SKM-1 treated with dmso at 0.1 percent for 144 hours (cell line): ENCODE results near the gene KCND1.
A peak's percentile ranks its signal among the peaks of the same experiment; 100 is the strongest.

Experiments
- DNase-seq: peaks from one replicate; lab custom pipeline; 2025; ENCODE audit not compliant: unreplicated experiment; lab: John Stamatoyannopoulos, UW

The KCND1 gene

DNA sequence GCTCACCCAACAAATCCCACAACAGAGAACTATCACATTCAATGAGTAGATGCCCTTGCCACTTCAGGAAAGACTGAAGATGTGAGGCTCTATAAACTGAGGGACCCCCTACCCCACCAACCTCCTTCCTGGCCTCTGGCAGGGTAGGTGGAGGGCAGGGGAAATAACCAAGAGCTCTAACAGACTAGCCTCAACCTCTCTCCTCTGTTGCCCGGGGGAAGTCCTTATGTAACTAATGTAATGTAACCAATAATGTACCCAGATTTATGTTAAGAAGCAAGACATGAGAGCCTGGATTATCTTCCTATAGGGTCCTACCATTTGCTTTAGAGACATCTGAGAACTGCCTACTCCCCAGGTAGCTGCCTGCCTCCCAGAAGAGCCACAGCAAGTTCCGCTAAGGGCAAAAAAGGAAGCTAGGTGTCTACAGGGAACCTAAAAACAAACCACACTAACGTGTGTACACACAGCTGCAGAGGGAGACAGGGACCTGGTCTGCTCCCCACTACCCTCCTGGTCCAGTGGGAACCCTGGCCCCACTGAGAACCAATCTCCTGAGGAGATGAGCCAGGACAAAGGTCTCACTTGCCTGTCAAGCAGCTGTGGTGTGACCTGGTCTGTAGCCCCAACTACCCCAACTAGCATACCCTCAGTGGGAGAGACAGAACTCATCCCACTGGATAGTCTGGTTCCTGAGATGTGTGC, 32.0 kb downstream of the KCND1 start:
- no peak for DNase-seq

DNA sequence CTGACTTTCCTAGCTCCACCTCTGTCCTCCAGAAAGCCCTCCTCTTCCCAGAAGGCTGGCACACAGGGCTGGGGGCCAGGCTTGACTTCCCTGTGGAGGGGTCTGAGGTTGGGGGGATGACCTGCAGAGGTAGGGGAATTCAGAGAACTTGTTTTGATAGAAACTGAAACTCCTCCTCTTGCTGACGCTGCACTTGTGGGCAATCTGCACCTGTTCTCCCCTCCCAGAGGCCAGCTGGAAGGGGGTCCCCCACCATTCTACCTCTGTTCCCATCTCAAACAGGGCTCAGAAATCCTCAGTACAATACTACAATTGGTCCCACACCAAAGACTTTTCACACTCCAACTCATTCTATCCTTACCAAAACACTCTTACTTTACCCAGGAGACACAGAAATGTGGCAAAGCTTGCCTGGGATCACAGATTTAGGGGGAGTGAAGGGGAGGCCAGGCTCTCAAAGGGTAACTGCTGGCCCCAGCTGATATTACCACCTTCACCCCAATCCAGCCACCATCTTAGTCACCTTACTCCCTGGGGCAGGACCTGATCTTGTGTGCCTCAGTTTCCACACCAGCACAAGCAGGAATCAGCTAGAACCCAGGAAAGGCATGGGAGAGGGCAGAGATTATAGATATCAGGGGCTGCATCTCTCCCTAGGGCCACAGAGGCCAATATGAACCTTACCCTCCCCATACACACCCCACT, 32.8 kb downstream of the KCND1 start:
- no peak for DNase-seq

DNA sequence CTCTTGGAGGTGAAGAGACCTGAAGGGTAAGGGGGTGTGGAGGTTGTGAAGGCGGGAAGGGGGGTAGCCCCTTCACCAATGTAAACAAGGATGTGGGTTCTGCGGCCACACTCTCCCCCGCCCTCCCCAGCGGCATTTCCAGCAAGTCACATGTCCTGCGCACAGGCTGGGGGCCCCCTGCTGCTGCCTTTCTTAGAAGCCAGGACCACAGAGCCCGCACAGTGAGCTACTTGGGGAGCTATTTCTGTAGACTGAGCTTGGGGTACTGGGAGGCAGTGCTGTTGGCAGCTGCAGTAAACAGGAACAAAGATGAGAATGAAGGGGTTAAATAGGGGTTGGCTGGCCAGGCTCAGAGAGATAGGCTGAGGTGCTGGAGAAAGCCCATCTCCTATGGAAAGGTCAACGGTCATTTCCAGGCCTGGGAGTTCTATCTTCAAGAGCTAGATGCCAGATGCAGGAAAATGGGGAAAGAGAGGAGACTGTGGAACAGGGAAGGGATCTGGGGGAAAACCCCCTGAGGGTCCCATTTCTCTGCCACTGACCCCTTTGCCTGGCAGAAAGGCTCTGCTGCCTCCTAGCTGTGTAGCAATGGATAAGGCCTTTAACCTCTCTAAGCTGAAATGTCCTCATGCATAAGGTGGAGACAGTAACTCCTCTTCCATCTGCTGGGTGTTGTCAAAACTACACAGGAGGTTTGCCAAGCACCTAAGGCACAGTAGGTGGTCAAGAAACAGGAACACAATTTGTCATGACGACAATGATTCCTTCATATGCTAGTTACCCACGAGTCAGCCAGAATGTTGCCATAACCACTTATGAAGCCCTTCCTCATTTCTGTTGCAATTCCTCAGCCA, 34.4 kb downstream of the KCND1 start:
- peak; percentile 87 for DNase-seq

DNA sequence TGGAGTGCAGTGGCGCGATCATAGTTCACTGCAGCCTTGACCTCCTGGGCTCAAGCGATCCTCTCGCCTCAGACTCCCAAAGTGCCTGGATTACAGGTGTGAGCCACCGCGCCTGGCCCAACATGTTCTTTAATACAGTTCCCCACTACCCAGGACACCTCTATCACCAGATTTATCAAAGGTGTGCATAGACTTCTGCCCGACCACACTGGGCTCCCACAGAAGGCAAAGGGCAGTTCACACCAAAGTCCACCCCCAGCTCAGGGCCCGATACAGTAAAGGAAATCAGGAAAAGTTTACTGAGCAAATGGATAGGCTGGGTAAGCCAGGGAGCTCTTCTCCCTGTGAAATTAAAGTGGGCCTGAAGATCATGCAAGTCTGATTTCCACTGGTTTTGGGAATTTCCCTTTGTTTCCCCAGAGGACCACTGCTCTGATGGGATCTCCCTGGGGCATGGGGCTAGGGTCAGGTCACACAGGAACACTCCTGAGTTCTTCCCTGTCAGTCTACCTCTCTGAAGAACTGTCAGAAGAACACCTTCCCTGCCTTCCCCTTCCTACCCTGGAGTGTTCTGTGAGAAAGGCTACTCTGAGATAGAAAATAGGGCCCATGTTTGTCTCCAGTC, 35.1 kb downstream of the KCND1 start:
- DNase-seq, result no peak

DNA sequence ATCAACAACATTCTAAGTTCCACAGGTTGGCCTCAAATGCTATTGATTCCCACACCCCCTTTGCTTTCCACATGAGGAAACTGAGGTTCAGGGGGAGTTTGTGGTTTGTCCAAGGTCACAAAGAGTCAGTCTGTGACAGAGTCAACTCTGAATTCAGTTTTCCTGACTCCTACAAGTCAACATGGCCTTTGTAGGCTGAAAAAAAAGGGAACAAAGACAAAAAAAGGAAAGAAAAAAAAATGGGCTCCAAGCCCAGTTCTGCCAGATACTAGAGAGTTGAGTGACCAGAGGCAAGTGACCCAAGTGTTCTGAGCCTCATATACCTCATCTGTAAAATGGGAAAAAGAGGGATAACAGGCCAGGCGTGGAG, 36.4 kb downstream of the KCND1 start:
- no peak for DNase-seq

DNA sequence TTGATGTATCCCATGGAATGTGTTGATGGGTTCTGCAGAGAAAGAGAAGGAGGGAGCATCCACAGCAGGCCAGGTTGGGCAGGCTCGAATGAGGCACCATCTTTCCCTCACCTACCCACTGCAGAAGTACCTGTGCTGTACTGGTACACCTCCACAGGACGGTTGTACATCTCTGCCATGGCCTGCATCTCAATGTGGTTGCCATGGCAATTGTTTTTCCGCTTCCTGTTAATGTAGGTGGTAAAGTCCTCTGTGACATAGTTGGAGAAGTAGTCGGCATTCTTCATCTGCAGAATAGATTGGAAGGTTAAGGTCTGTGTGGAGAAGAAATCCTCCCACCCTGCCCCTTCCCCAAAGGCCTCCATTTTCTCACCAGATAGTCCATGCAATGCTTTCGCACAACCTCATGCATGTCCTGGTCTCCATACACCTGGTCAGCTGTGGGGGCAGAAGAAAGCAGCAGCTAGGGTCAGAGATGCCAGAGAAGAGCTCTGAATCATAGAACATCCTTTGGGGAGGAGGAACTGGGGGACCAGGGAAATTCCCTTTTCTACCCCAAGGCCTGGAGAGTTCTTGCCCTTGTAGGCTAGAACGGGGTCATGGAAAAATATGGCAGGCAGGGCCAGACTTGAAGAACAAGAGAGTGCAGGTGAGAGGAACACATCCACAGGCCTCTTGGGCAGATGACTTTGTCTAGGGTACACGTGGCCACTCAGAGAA, 36.9 kb downstream of the KCND1 start:
- no peak for DNase-seq

DNA sequence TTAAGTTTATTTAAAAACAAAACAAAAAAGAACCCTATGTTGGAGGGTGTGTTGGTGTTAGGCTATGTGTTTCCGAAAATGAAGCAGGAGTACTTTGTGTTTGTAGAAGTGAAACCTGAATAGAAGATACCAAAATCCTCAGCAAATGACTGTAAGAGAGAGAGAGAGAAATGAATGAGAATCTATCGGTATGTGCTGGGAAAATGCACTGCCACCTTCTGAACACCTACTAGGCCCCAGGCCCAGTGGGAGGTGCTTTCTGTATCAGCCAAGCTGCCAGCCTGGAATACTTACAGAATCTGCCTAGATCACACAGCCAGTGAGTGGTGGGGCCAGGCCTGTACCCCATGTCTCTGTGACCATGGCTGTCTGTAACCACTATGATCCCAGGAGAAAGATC, 37.9 kb downstream of the KCND1 start:
- no peak for DNase-seq

DNA sequence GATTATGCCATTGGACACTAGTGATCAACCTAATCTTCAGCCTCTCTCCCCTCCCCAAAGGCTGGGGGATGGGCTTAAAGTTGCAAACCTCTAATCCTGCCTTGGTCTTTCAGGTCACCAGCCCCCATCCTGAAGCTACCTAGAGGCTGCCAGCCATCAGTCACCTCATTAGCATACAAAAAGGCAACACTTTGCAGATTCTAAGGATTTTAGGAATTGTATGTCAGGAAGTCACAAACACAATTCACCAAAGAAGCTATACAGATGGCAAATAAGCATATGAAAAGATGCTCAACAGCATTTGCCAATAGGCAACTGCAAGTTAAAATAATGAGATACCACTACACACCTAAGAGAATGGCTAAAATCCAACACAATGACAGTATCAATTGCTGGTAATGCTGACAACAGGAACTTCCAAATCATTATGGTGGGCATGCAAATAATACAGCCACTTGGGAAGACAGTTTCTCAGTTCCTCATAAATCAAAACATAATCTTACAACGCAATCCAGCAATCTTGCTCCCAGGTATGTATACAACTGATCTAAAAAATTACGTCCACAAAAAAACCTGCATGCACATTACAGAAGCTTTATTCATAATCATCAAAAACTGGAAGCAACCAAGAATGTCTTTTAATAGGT, 43.8 kb downstream of the KCND1 start:
- no peak for DNase-seq

DNA sequence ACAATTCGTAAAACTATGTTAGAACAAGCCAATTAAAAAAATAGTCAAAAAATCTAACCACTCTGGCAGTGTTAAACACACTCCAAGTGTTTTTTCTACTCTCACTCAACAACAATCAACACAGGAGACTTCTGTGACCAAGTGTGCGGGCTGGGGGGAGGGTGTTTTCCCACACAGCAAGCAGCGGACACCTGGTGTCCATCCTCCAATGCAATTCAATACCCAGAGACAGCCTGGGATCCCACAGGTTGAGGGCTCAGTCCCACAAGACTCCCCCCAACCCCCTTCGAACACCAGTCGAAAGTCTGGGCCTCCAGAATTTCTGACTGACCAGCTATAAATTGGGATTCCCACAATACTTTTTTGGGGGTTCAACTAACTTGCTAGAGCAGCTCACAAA, 44.5 kb downstream of the KCND1 start:
- no peak for DNase-seq

DNA sequence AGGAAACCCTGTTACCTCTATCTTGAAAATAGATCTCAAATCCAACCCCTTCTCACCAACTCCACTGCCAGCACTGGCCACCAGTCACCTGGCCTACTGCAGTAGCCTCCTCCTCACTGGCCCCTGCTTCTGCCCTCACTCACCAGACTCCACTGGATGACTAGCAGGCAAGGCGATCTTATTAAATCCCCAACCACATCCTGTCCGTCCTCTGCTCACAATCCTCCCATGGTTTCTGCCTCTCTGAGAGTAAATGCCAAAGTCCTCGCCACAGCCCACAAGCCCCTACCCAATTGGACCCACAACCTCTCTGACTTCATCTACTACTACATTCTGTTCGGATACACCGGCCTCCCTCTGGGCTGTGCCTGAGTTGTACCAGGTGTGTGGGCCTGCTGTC, 47.4 kb downstream of the KCND1 start:
- no peak for DNase-seq

DNA sequence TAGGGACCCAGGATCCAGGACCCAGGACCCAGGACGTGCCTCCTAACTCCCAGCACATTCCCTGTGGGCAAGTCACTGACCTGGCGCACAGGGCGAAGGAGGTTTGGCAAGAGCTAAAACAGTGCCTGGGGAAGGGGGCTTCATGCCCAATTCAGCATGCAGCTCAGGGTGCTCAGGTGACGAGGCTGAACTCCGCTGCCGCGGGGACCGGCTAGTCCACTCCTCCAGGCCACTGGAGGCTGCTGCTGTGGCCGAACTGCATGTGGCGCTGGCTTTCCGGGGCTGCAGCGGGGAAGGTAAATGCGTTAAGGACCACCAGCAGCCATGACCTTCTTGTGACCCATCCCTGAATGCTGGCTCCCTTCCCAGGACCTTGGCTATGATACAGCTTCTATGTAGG, 47.9 kb downstream of the KCND1 start:
- DNase-seq, result no peak

DNA sequence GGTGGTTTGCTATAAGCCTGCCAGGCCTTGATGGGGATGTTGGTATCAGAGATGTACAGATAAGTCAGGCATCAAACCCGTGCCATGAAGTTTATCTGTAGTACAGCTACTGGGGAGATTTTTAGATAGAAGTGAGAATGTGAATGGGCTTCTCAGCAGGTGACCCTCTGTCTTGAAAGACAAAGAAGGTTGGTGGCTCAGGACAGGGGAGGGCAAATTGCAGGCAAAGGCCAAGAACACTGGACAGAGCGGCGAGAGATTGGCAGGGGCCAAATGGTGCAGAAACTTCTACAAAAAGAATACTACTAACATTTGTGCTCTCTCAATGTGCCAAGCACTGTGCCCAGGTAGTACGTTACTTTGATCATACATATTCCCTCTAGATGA, 50.9 kb downstream of the KCND1 start:
- no peak for DNase-seq

DNA sequence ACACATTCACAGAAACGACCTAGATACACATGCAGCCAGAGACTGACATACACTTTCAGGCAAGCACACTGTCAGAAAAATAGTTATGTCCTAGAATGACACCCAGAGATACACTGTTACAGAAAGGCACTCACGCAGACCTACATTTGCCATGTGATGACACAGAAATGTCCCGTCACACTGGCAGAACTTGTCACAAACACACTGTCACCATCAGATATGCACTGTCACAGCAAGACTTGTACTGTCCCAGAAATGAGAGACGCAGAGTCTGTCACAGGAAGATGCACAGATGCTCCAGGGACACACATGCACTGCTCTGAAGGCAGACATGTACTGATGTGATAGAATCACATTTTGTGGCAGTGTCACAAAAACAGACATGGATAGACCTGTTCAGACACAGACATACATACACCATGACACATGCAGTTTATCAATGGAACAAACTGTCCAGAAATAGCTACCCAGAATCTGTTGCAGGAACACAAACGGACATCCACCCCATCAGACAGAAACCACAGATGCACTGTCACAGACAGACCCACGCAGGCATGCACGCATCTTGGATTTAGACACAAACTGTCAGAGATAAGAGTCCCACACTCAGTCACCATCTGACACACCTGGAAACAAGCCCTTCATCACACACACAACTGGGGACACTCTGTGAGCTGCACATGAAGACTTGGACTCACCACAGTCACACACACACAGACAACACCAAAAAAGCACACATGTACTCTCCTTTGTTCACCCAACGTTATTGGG, 51.5 kb downstream of the KCND1 start:
- DNase-seq, result no peak

DNA sequence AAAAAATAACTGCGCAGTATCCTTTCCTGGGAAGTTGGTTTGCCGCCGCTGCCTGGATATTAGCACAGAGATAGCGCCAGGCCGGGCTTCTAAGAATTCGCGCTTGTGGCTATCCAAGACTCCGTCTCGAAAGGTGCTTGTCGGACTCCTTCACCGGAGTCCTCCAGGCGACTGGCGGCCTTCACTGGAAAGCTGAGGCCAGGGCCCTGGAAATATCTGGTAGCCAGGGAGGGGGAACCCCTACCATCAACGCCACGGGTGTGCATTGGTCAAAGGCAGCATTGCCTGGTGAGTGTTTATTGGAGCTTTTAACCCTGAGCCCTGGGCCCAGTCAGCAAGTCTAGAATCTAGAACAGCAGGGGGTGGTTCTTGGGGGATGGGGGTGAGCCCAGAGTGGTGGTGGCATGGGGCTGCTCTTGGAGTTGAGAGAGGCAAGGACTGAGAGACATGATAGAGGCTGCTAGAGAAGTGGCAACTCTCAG, 52.2 kb downstream of the KCND1 start:
- DNase-seq, result no peak

DNA sequence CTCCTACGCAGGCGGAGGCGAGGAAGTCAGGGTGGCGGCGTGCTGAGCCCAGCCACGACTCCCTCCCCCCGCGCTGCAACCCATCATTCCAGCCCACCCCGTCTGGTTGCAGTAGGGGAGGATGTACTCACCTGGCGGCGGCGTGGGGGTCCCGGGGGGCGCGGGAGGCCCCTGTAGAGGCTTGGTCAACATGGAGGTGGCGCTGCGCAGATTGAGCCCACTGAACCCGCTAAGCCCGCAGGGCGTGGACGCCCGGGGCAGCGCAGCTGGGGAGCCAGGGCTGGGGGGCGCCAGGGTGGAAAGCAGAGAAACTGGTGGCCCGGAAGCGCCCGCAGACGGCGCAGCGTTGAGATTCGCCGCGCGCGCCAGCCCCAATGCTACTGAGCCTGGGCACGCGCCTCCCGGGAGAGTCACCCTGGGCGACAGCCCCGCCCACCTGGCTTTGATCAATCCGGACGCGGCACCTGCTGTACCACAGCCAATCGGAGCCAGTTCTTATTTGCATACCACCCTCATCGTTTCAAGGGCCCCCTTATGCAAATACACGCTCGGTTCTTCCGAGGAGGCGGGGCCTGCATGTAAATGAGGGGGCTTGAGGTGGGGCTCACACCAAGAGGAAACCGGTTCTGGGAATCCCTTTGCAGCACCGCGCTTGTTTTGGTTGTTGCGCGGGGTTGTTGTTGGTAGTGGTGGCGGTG, 52.9 kb downstream of the KCND1 start, which contains the start of gene PIM2:
PIM2 (minus strand) TSS at position 382 of the 698 bp plus-strand sequence; CDS start at position 192, 190 bp downstream.
- peak; percentile 84 for DNase-seq

DNA sequence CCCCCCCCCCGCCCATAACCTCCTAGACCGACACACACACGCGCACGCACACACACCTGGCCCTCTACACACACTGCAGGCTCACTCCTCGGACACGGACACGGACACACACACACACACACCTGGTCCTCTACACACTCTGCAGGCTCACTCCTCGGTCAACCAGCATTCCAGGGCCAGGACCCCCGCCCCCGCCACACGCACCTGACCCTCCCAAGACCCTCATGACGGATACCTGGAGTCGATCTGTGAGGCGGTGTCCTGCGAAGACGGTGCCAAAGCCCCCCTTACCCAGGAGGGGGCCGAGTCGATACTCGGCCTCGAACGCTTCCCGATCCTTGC, 53.4 kb downstream of the KCND1 start:
- DNase-seq, result no peak

DNA sequence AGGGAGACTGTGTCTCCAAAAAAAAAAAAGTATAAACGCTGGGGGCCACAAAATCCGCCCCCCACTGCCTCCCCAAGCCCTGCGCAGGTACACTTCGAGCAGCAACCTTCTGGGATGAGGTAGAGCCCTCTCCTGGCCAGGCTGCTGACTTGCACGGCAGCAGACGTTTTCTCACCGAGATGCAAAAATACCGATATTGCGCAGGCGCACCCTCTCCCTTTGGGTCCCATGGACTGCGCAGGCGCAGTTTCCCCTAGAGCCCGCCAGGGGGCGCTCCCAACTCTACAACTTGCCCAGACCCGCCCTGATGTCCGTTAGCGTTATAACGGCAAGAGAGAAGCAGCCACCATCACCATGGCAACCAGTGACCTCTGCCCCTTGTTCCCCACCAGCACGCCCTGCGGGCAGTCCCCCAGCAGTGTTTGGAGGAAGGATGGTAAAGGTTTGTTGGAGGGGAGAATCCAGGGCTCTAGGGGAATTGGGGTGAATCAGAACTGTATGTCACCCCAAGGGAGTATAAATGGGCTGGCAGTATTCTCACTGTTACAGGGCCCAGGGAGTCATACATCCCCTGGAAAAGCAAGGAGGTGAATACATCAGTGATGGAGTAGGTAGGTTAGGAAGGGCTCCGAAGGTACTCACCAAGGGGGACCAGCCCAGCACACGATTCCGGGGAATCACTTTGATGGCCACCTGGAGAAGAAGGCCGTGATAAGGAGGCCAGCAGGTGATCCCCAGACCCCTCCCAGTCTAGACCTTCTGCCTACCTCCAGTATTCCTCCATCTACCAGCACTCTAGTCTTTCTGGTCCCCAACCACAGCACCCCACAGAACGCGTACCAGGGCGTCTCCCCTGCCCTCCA, 54.3 kb downstream of the KCND1 start:
- DNase-seq, result peak; percentile 78
